WTC11 (cell line): ENCODE data around the gene SETD4. TPM values are rescaled to one million over a fixed set of nuclear protein-coding genes. Genes with fewer than 3 reads are reported as not detected.

Source experiments
- ATAC-seq: fragments of 200-7000 bp; cut with Tn5 transposase; 2 replicates; pipeline ENCODE4 v1.10.0; 2021; ENCODE audit warnings: mild to moderate bottlenecking, moderate library complexity
- CTCF ChIA-PET: fragments of 300-600 bp; sonication (Branson Sonifier 250); formaldehyde crosslinking; loops from one replicate; lab custom pipeline; 2021; ENCODE audit warnings: antibody characterized with exemption; lab: Charles Lee
- POLR2A ChIA-PET: fragments of 350-600 bp; sonication (Branson Sonifier 250); formaldehyde crosslinking; loops from one replicate; lab custom pipeline; 2021; ENCODE audit warnings: antibody characterized with exemption; lab: Charles Lee
- DNase-seq: peaks from one replicate; pipeline ENCODE4 v3.0.0; 2021; ENCODE audit warnings: low spot score
- H3K27ac Mint-ChIP-seq: 2 replicates; pipeline ENCODE4 v1.8.0; 2021; ENCODE audit warnings: mixed read lengths
- H3K27me3 Mint-ChIP-seq: 2 replicates; pipeline ENCODE4 v1.8.0; 2021; ENCODE audit warnings: low read depth, mild to moderate bottlenecking, moderate library complexity, mixed read lengths
- H3K36me3 Mint-ChIP-seq: 2 replicates; pipeline ENCODE4 v1.8.0; 2021; ENCODE audit warnings: mixed read lengths
- H3K4me1 Mint-ChIP-seq: 2 replicates; pipeline ENCODE4 v1.8.0; 2022; ENCODE audit warnings: mixed read lengths
- H3K4me3 Mint-ChIP-seq: 2 replicates; pipeline ENCODE4 v1.8.0; 2021; ENCODE audit warnings: mild to moderate bottlenecking, moderate library complexity, mixed read lengths
- H3K9me3 Mint-ChIP-seq: 2 replicates; pipeline ENCODE4 v1.8.0; 2021; ENCODE audit warnings: mixed read lengths
- ATF1 ChIP-seq: sonication (generic); formaldehyde crosslinking; IDR thresholded peaks from 2 replicates; pipeline ENCODE4 v1.8.1; 2023; ENCODE audit warnings: mild to moderate bottlenecking, moderate library complexity, missing genetic modification reagents
- ATF2 ChIP-seq: sonication (generic); formaldehyde crosslinking; IDR thresholded peaks from 2 replicates; pipeline ENCODE4 v1.8.1; 2022; ENCODE audit warnings: low read depth, missing genetic modification reagents, borderline replicate concordance
- ATF3 ChIP-seq: sonication (generic); formaldehyde crosslinking; conservative IDR thresholded peaks from 2 replicates; pipeline ENCODE4 v1.8.1; 2022; ENCODE audit warnings: mild to moderate bottlenecking, missing genetic modification reagents
- CDX4 ChIP-seq: fragments of 250-450 bp; sonication (Bioruptor Pico); IDR thresholded peaks from 2 replicates; pipeline ENCODE4 v1.9.0; 2021; ENCODE audit warnings: moderate library complexity, mild to moderate bottlenecking, inconsistent platforms, borderline replicate concordance
- CREB1 ChIP-seq: sonication (generic); formaldehyde crosslinking; IDR thresholded peaks from 2 replicates; pipeline ENCODE4 v1.8.0; 2023; ENCODE audit warnings: mild to moderate bottlenecking, missing genetic modification reagents
- CREM ChIP-seq: sonication (generic); formaldehyde crosslinking; IDR thresholded peaks from 2 replicates; pipeline ENCODE4 v1.8.1; 2022; ENCODE audit warnings: mild to moderate bottlenecking, missing genetic modification reagents, moderate library complexity
- ELF4 ChIP-seq: sonication (generic); formaldehyde crosslinking; IDR thresholded peaks from 2 replicates; pipeline ENCODE4 v1.8.1; 2022; ENCODE audit warnings: low read depth, mild to moderate bottlenecking, moderate library complexity, missing genetic modification reagents
- ETV6 ChIP-seq: sonication (generic); formaldehyde crosslinking; IDR thresholded peaks from 2 replicates; pipeline ENCODE4 v1.8.1; 2022; ENCODE audit warnings: mild to moderate bottlenecking, missing genetic modification reagents
- FOXP1 ChIP-seq: sonication (generic); formaldehyde crosslinking; IDR thresholded peaks from 2 replicates; pipeline ENCODE4 v1.8.0; 2022; ENCODE audit warnings: missing genetic modification reagents, mild to moderate bottlenecking, moderate library complexity, borderline replicate concordance
- GTF2I ChIP-seq: fragments of 250-450 bp; sonication (Bioruptor Pico); conservative IDR thresholded peaks from 2 replicates; pipeline ENCODE4 v1.4.0; 2021; ENCODE audit warnings: mild to moderate bottlenecking
- IRF2 ChIP-seq: sonication (generic); formaldehyde crosslinking; IDR thresholded peaks from 2 replicates; pipeline ENCODE4 v1.8.0; 2022; ENCODE audit warnings: low read depth, missing genetic modification reagents, borderline replicate concordance
- JUN ChIP-seq: sonication (generic); formaldehyde crosslinking; IDR thresholded peaks from 2 replicates; pipeline ENCODE4 v1.8.0; 2023; ENCODE audit warnings: mild to moderate bottlenecking, missing genetic modification reagents
- KAT7 ChIP-seq: sonication (generic); formaldehyde crosslinking; IDR thresholded peaks from 2 replicates; pipeline ENCODE4 v1.8.1; 2023; ENCODE audit warnings: missing genetic modification reagents, mild to moderate bottlenecking, borderline replicate concordance
- MAX ChIP-seq: sonication (generic); formaldehyde crosslinking; IDR thresholded peaks from 2 replicates; pipeline ENCODE4 v1.8.0; 2022; ENCODE audit warnings: mild to moderate bottlenecking, missing genetic modification reagents
- MXD4 ChIP-seq: fragments of 250-450 bp; sonication (Bioruptor Pico); IDR thresholded peaks from 2 replicates; pipeline ENCODE4 v1.8.0; 2021; ENCODE audit warnings: mild to moderate bottlenecking, moderate library complexity, borderline replicate concordance
- PRDM15 ChIP-seq: sonication (generic); formaldehyde crosslinking; IDR thresholded peaks from 2 replicates; pipeline ENCODE4 v1.8.0; 2022; ENCODE audit warnings: missing genetic modification reagents
- SMAD3 ChIP-seq: sonication (generic); formaldehyde crosslinking; IDR thresholded peaks from 2 replicates; pipeline ENCODE4 v1.8.0; 2022; ENCODE audit warnings: missing genetic modification reagents, mild to moderate bottlenecking, borderline replicate concordance
- SMAD4 ChIP-seq: sonication (generic); formaldehyde crosslinking; IDR thresholded peaks from 2 replicates; pipeline ENCODE4 v1.8.0; 2022; ENCODE audit warnings: mild to moderate bottlenecking, missing genetic modification reagents
- total RNA-seq: library from RNA; stranded (reverse); gene quantifications from 3 replicates; pipeline ENCODE4 v1.2.3, GENCODE V29; 2021
- TF ChIP-seq, protein P1 (sequence below): sonication (generic); formaldehyde crosslinking; IDR thresholded peaks from 2 replicates; pipeline ENCODE4 v1.8.1; 2022; ENCODE audit warnings: low read depth, mild to moderate bottlenecking, moderate library complexity, missing genetic modification reagents, borderline replicate concordance

Gene SETD4
- total RNA-seq, 1 experiment from 2014 or later, result 64.8 TPM

DNA sequence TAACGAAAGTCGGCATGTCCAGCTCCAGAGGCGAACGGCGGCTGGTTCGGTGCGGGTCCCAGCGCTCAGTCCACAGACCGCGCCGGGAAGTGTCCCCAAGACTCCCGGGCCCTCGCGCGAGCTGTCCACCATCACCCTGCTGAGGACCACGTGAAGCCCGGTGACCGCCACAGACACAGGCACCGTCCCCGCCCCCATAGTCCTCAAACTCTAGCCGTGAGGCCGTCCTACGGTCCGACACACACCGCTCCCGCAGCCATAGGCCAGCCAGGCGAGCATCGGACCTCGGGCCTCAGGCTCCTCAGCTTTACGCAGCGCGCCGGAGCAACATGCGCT lies 535 bp downstream of the SETD4 start:
- peaks cover 26% of the 10 kb centered on the region for H3K4me1 Mint-ChIP-seq
- TF ChIP-seq JUN (CRISPR knock-in tag) (peak; percentile 80; the same call in 1 of the 2 replicates), KAT7 (CRISPR knock-in tag) (0 out of 2 replicates have a peak, but pooled peaks have one; percentile 35), ATF2 (CRISPR knock-in tag) (no peak)
- TF ChIP-seq, all 79 proteins: peak for 2
- peak; percentile 53 for DNase-seq
- Mint-ChIP-seq H3K4me3 (peak overlapping the region; percentile 91), H3K27ac (peak overlapping the region; percentile 92), H3K9me3 (no peaks in the 10 kb centered on the region), H3K27me3 (no peaks in the 10 kb centered on the region; the same call in 1 of the 2 replicates), H3K36me3 (peaks cover 41% of the 10 kb centered on the region)
- POLR2A ChIA-PET, result interaction anchor here (0.6 to 2.1 kb wide), 6 partner anchors 10 to 45 kb away, joined by 3 to 11 read pairs (median 7); partner anchors contain the start of gene CBR1
- CTCF ChIA-PET, result interaction anchor here (1.0 to 3.2 kb wide), 10 partner anchors 10 to 66 kb away, joined by 3 to 35 read pairs (median 7); partner anchors contain the start of gene CBR1
- peak; percentile 41 for ATAC-seq

DNA sequence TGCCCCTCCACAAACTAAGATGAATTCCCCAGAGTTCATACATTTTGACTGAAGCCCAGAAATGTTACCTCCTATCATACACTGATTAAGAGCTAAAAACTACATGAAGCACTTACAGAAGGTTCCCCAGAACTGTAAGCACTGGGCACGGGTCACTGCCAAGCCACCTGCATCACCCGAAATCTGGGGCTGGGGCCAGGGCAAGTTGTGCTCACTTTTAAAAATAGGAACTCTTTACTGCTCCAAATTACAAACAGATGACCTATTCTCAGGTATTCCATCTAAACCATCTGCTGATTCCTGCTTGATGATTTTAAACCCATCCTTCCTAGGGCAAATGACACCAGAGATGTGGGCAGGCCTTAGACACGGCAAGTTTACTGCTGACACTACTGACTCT lies 4.8 kb downstream of the SETD4 start:
- Mint-ChIP-seq H3K36me3 (peaks cover 69% of the 10 kb centered on the region), H3K9me3 (no peaks in the 10 kb centered on the region), H3K27ac (no peak overlapping the region), H3K4me1 (peaks cover 17% of the 10 kb centered on the region), H3K27me3 (no peaks in the 10 kb centered on the region), H3K4me3 (no peak overlapping the region)
- no peak for TF ChIP-seq PRDM15 (CRISPR knock-in tag)
- TF ChIP-seq, protein P1, sequence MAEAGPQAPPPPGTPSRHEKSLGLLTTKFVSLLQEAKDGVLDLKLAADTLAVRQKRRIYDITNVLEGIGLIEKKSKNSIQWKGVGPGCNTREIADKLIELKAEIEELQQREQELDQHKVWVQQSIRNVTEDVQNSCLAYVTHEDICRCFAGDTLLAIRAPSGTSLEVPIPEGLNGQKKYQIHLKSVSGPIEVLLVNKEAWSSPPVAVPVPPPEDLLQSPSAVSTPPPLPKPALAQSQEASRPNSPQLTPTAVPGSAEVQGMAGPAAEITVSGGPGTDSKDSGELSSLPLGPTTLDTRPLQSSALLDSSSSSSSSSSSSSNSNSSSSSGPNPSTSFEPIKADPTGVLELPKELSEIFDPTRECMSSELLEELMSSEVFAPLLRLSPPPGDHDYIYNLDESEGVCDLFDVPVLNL (CRISPR knock-in tag), result no peak
- no peak for TF ChIP-seq ETV6 (CRISPR knock-in tag)
- TF ChIP-seq ATF1 (CRISPR knock-in tag), result no peak
- TF ChIP-seq MAX (CRISPR knock-in tag), result no peak
- no peak for ATAC-seq
- ChIA-PET CTCF (no interaction called here), POLR2A (no interaction called here)
- no peak for DNase-seq

DNA sequence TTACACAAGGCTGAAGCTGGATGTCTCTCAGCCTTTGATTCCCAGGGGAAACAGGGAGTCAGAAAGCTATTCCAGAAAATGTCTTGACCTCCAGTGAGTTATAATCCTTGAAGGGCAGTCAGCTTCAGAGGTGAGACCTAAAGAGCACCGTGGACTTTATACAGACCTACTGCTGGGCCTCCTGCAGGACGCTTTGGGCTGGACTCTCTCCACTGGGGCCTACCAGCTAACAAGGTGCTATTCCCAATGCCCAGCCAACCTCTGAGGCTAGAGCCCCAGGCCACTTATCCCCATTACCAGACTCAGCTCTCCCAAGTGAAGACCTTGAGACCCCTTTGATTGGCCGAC lies 6.6 kb downstream of the SETD4 start:
- POLR2A ChIA-PET, result interaction anchor here (0.6 to 1.2 kb wide), 2 partner anchors 27 to 52 kb away, joined by 3 to 6 read pairs; no protein-coding TSS in a partner anchor
- no peaks in the 10 kb centered on the region for H3K9me3 Mint-ChIP-seq
- CTCF ChIA-PET, result interaction anchor here (0.6 to 1.4 kb wide), 4 partner anchors 42 to 72 kb away, joined by 3 to 6 read pairs (median 4); no protein-coding TSS in a partner anchor
- no peak overlapping the region for H3K4me3 Mint-ChIP-seq
- no peak for ATAC-seq
- DNase-seq, result no peak
- peaks cover 13% of the 10 kb centered on the region for H3K4me1 Mint-ChIP-seq
- 0 out of 2 replicates have a peak overlapping the region, but pooled peaks have one; percentile 70 for H3K27ac Mint-ChIP-seq
- no peaks in the 10 kb centered on the region for H3K27me3 Mint-ChIP-seq
- H3K36me3 Mint-ChIP-seq, result peaks cover 84% of the 10 kb centered on the region
- TF ChIP-seq CDX4 (CRISPR knock-in tag), result no peak
- TF ChIP-seq PRDM15 (CRISPR knock-in tag), result no peak
- TF ChIP-seq GTF2I, result no peak
- no peak for TF ChIP-seq CREB1 (CRISPR knock-in tag)
- no peak for TF ChIP-seq CREM (CRISPR knock-in tag)
- TF ChIP-seq IRF2 (CRISPR knock-in tag), result no peak
- TF ChIP-seq ELF4 (CRISPR knock-in tag), result no peak
- TF ChIP-seq ATF3 (CRISPR knock-in tag), result no peak
- no peak for TF ChIP-seq MAX (CRISPR knock-in tag)
- TF ChIP-seq MXD4 (CRISPR knock-in tag), result no peak
- TF ChIP-seq SMAD4, result no peak
- no peak for TF ChIP-seq SMAD3 (CRISPR knock-in tag)
- TF ChIP-seq FOXP1 (CRISPR knock-in tag), result no peak
